Measurements from ENCODE around the gene RPL21. TPM values are rescaled to one million over a fixed set of nuclear protein-coding genes. Genes with fewer than 3 reads are reported as not detected.

Gene RPL21
- total RNA-seq, 1 experiment from 2014 or later, result 1,158 TPM

- no peak for DNase-seq
- no peak overlapping the region for H3K4me3 ChIP-seq (ENCODE audit: low read depth, low read length)
- no peaks in the 10 kb centered on the region for H3K27me3 ChIP-seq (replicated peaks; ENCODE audit: control insufficient read depth, insufficient read depth, low read length)
- H3K27ac Mint-ChIP-seq (ENCODE audit: unreplicated experiment), result no peak overlapping the region
- H3K4me1 ChIP-seq, result peaks cover 4% of the 10 kb centered on the region; the same call in 1 of the 2 replicates
- BruUV-seq (replicated peaks), result no TSS peak
- H3K9me3 ChIP-seq, result no peaks in the 10 kb centered on the region
- peaks cover 7% of the 10 kb centered on the region for H3K4me1 Mint-ChIP-seq (ENCODE audit: low read depth, unreplicated experiment)
- ChIA-PET POLR2A (no interaction called here), CTCF (interaction anchor here (0.7 to 1.1 kb wide), 2 partner anchors 291 to 327 kb away, joined by 3 to 6 read pairs; no protein-coding TSS in a partner anchor)
- H3K27me3 Mint-ChIP-seq (ENCODE audit: insufficient read depth, unreplicated experiment), result peaks cover 2% of the 10 kb centered on the region
- H3K36me3 Mint-ChIP-seq (ENCODE audit: insufficient read depth, unreplicated experiment), result peaks cover 5% of the 10 kb centered on the region
- H3K4me3 Mint-ChIP-seq (ENCODE audit: unreplicated experiment), result no peak overlapping the region
- H3K9me3 Mint-ChIP-seq (ENCODE audit: unreplicated experiment), result no peaks in the 10 kb centered on the region
- no peak for TF ChIP-seq CTCF (IDR thresholded peaks at IDR 0.05; ENCODE audit: insufficient read depth in 1 of 2, low read depth in 1 of 2, low read length in 1 of 2, severe bottlenecking in 1 of 2, unreplicated experiment in 1 of 2)
- no peaks in the 10 kb centered on the region for H3K36me3 ChIP-seq (ENCODE audit: control insufficient read depth, insufficient read depth, low read length)
- intact Hi-C loops (cut with micrococcal nuclease; ENCODE audit: unreplicated experiment), result loop anchor here (5.0 kb wide), 4 partner anchors 83 to 327 kb away; partner anchors contain the start of gene USP12
Measured at GRCh38 chr13:27273658-27274425, 22.5 kb downstream of the RPL21 start.

DNA sequence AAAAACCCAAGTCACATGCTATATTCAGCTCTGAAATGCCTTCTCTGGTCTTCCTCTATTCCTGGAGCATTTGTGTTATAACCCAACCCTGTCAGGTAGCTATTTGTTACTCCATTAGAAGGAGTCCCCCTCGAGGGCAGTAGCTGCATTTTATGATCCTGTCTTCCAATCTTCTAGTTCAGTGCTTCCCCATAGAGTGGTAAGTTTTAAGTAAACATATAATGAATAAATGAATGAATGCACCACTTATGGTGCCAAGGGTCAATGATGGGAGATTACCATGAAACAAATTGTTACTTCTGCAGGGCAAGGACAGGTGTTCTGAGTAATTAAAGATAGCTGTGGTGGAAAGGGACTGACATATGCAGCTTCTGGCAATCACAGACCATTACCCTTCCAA, 23.3 kb downstream of the RPL21 start:
- BruUV-seq (replicated peaks), result no TSS peak
- H3K9me3 Mint-ChIP-seq (ENCODE audit: unreplicated experiment), result no peaks in the 10 kb centered on the region
- H3K27ac Mint-ChIP-seq (ENCODE audit: unreplicated experiment), result no peak overlapping the region
- POLR2A ChIA-PET, result no interaction called here
- H3K4me3 Mint-ChIP-seq (ENCODE audit: unreplicated experiment), result no peak overlapping the region
- CTCF ChIA-PET, result interaction anchor here (0.6 to 1.1 kb wide), 3 partner anchors 289 to 328 kb away, joined by 3 to 6 read pairs (median 3); no protein-coding TSS in a partner anchor
- Histone ChIP-seq H3K4me3 (ENCODE audit: low read depth, low read length) (no peak overlapping the region), H3K9me3 (no peaks in the 10 kb centered on the region), H3K4me1 (no peaks in the 10 kb centered on the region), H3K36me3 (ENCODE audit: control insufficient read depth, insufficient read depth, low read length) (no peaks in the 10 kb centered on the region), H3K27me3 (replicated peaks; ENCODE audit: control insufficient read depth, insufficient read depth, low read length) (no peaks in the 10 kb centered on the region)
- H3K4me1 Mint-ChIP-seq (ENCODE audit: low read depth, unreplicated experiment), result peaks cover 7% of the 10 kb centered on the region
- no peak for DNase-seq
- peaks cover 2% of the 10 kb centered on the region for H3K27me3 Mint-ChIP-seq (ENCODE audit: insufficient read depth, unreplicated experiment)
- intact Hi-C loops (cut with micrococcal nuclease; ENCODE audit: unreplicated experiment), result loop anchor here (5.0 kb wide), 4 partner anchors 83 to 327 kb away; partner anchors contain the start of gene USP12
- TF ChIP-seq CTCF (IDR thresholded peaks at IDR 0.05; ENCODE audit: insufficient read depth in 1 of 2, low read depth in 1 of 2, low read length in 1 of 2, severe bottlenecking in 1 of 2, unreplicated experiment in 1 of 2), result no peak
- peaks cover 10% of the 10 kb centered on the region for H3K36me3 Mint-ChIP-seq (ENCODE audit: insufficient read depth, unreplicated experiment)

DNA sequence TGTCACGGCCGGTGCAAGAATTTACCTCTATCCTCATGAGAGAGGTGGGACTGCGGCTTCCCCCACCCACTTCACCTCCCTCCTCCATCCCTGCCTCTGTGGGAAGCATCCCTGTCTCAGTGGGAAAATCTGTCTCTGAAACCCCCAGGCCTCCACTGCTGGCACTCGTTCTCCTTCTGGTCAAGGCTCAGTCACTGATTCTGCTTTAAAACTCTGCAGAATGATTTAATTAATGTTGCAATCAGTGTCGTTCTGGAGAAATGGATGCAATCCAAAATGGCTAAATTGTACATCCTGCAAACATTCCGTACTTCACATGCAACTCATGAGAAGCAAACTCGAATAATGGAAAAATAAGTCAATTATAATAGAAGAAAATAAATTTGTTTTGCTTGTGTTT, 24.8 kb downstream of the RPL21 start:
- Histone ChIP-seq H3K27me3 (replicated peaks; ENCODE audit: control insufficient read depth, insufficient read depth, low read length) (no peaks in the 10 kb centered on the region), H3K4me1 (no peaks in the 10 kb centered on the region), H3K4me3 (ENCODE audit: low read depth, low read length) (no peak overlapping the region), H3K9me3 (no peaks in the 10 kb centered on the region), H3K36me3 (ENCODE audit: control insufficient read depth, insufficient read depth, low read length) (no peaks in the 10 kb centered on the region)
- CTCF ChIA-PET, result interaction anchor here (1.1 kb wide), 1 partner anchor 329 kb away, joined by 6 read pairs; no protein-coding TSS in a partner anchor
- intact Hi-C loops (cut with micrococcal nuclease; ENCODE audit: unreplicated experiment), result no loop called here
- DNase-seq, result no peak
- TF ChIP-seq CTCF (IDR thresholded peaks at IDR 0.05; ENCODE audit: insufficient read depth in 1 of 2, low read depth in 1 of 2, low read length in 1 of 2, severe bottlenecking in 1 of 2, unreplicated experiment in 1 of 2), result no peak
- no peak overlapping the region for H3K4me3 Mint-ChIP-seq (ENCODE audit: unreplicated experiment)
- H3K27ac Mint-ChIP-seq (ENCODE audit: unreplicated experiment), result no peak overlapping the region
- H3K36me3 Mint-ChIP-seq (ENCODE audit: insufficient read depth, unreplicated experiment), result peaks cover 10% of the 10 kb centered on the region
- H3K27me3 Mint-ChIP-seq (ENCODE audit: insufficient read depth, unreplicated experiment), result peaks cover 2% of the 10 kb centered on the region
- no peaks in the 10 kb centered on the region for H3K4me1 Mint-ChIP-seq (ENCODE audit: low read depth, unreplicated experiment)
- BruUV-seq (replicated peaks), result no TSS peak
- no peaks in the 10 kb centered on the region for H3K9me3 Mint-ChIP-seq (ENCODE audit: unreplicated experiment)
- POLR2A ChIA-PET, result no interaction called here
